Suprapubic skin (tissue), 4 donors: ENCODE results near the gene RCC2.

Source experiments
- EP300 ChIP-seq: sonication (generic); formaldehyde crosslinking; IDR thresholded peaks from one replicate; pipeline ENCODE4 v1.6.1; 2017; ENCODE audit warnings: antibody characterized with exemption
- POLR2A ChIP-seq, 2 donors: fragments of 450-650 bp; IDR thresholded peaks; one replicate each; pipeline ENCODE4 v1.6.1; 2017; ENCODE audit warnings: antibody characterized with exemption in 2 of 2, mild to moderate bottlenecking in 2 of 2, moderate library complexity in 2 of 2
- POLR2AphosphoS5 ChIP-seq, 3 donors: sonication (generic); formaldehyde crosslinking; IDR thresholded peaks; one replicate each; pipeline ENCODE4 v1.6.1; 2017; ENCODE audit warnings: antibody characterized with exemption in 3 of 3
- TF ChIP-seq, protein P1 (sequence below), 2 donors: fragments of 200-600 bp in 1 of 2; fragments of 450-650 bp in 1 of 2; sonication (generic) in 1 of 2; IDR thresholded peaks; one replicate each; pipeline ENCODE4 v1.5.1; 2016 to 2019; ENCODE audit warnings: antibody characterized with exemption in 2 of 2, mild to moderate bottlenecking in 1 of 2, moderate library complexity in 1 of 2

DNA sequence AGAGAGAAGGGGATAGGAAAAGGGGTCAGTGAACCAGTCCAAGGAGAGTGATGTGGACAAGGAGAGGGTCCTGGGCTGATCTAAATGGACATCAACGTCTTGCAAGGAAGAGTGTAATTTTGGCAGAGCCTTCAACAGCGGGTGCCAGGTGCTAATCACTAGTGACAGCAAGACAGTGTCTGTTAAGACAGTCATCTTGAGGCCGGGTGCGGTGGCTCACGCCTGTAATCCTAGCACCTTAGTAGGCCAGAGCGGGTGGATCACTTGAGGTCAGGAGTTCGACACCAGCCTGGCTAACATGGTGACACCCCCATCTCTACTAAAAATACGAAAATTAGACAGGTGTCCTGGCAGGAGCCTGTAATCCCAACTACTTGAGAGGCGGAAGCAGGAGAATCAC is 79.7 kb downstream of the RCC2 start:
- TF ChIP-seq, protein P1, sequence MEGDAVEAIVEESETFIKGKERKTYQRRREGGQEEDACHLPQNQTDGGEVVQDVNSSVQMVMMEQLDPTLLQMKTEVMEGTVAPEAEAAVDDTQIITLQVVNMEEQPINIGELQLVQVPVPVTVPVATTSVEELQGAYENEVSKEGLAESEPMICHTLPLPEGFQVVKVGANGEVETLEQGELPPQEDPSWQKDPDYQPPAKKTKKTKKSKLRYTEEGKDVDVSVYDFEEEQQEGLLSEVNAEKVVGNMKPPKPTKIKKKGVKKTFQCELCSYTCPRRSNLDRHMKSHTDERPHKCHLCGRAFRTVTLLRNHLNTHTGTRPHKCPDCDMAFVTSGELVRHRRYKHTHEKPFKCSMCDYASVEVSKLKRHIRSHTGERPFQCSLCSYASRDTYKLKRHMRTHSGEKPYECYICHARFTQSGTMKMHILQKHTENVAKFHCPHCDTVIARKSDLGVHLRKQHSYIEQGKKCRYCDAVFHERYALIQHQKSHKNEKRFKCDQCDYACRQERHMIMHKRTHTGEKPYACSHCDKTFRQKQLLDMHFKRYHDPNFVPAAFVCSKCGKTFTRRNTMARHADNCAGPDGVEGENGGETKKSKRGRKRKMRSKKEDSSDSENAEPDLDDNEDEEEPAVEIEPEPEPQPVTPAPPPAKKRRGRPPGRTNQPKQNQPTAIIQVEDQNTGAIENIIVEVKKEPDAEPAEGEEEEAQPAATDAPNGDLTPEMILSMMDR (IDR thresholded peaks at IDR 0.05): no peak
- no peak for TF ChIP-seq POLR2AphosphoS5 (IDR thresholded peaks at IDR 0.05)
- no peak for TF ChIP-seq POLR2A (IDR thresholded peaks at IDR 0.05)
- TF ChIP-seq EP300: no peak
